ENCODE results near the gene PDZD8. TPM values are rescaled to one million over a fixed set of nuclear protein-coding genes. Genes with fewer than 3 reads are reported as not detected.
"Not testable (repeated sequence)": the region's sequence is repeated elsewhere in the genome, so short reads cannot be mapped to it uniquely, and the experiment has no call there.

Gene PDZD8
- total RNA-seq, 2 experiments from 2014 or later, result 15.5 to 16.2 TPM

GRCh38 chr10:117239721-117240620 lies 135.3 kb downstream of the PDZD8 start:
- Mint-ChIP-seq H3K4me1 (ENCODE audit: low read depth) (peaks cover 3% of the 10 kb centered on the region), H3K4me3 (no peak overlapping the region), H3K27me3 (peaks cover 34% of the 10 kb centered on the region), H3K9me3 (no peaks in the 10 kb centered on the region), H3K36me3 (ENCODE audit: low read depth) (no peaks in the 10 kb centered on the region), H3K27ac (no peak overlapping the region)
- DNase-seq (no peak), ATAC-seq (no peak)
- CTCF ChIA-PET, result interaction anchor here (1.1 to 1.3 kb wide), 2 partner anchors 13 to 23 kb away, joined by 3 to 4 read pairs; no protein-coding TSS in a partner anchor
- intact Hi-C loops (cut with micrococcal nuclease), result no loop called here
- POLR2A ChIA-PET, result no interaction called here
- no peak for TF ChIP-seq CTCF (IDR thresholded peaks at IDR 0.05)

GRCh38 chr10:117239051-117239450 lies 136.2 kb downstream of the PDZD8 start:
- no peaks in the 10 kb centered on the region for H3K9me3 Mint-ChIP-seq
- ChIA-PET CTCF (interaction anchor here (1.3 kb wide), 1 partner anchor 22 kb away, joined by 4 read pairs; no protein-coding TSS in a partner anchor), POLR2A (no interaction called here)
- H3K4me1 Mint-ChIP-seq (ENCODE audit: low read depth), result peaks cover 3% of the 10 kb centered on the region
- intact Hi-C loops (cut with micrococcal nuclease), result no loop called here
- TF ChIP-seq CTCF (IDR thresholded peaks at IDR 0.05), result no peak
- H3K36me3 Mint-ChIP-seq (ENCODE audit: low read depth), result no peaks in the 10 kb centered on the region
- ATAC-seq (no peak), DNase-seq (no peak)
- H3K27ac Mint-ChIP-seq, result no peak overlapping the region
- no peak overlapping the region for H3K4me3 Mint-ChIP-seq
- peaks cover 29% of the 10 kb centered on the region for H3K27me3 Mint-ChIP-seq

GRCh38 chr10:117237401-117237991 lies 137.7 kb downstream of the PDZD8 start:
- intact Hi-C loops (cut with micrococcal nuclease), result no loop called here
- Mint-ChIP-seq H3K27me3 (peaks cover 20% of the 10 kb centered on the region), H3K4me1 (ENCODE audit: low read depth) (peaks cover 3% of the 10 kb centered on the region), H3K27ac (no peak overlapping the region), H3K9me3 (no peaks in the 10 kb centered on the region), H3K36me3 (ENCODE audit: low read depth) (no peaks in the 10 kb centered on the region), H3K4me3 (no peak overlapping the region)
- no peak for ATAC-seq
- POLR2A ChIA-PET, result no interaction called here
- no peak for TF ChIP-seq CTCF (IDR thresholded peaks at IDR 0.05)
- CTCF ChIA-PET, result interaction anchor here (1.0 to 6.9 kb wide), 2 partner anchors 21 kb away, joined by 3 to 25 read pairs; no protein-coding TSS in a partner anchor
- DNase-seq, result no peak

GRCh38 chr10:117230107-117230506 lies 145.1 kb downstream of the PDZD8 start:
- intact Hi-C loops (cut with micrococcal nuclease); H3K36me3 Mint-ChIP-seq (ENCODE audit: low read depth); H3K4me3 Mint-ChIP-seq; H3K27ac Mint-ChIP-seq; H3K4me1 Mint-ChIP-seq (ENCODE audit: low read depth); POLR2A ChIA-PET; ATAC-seq; DNase-seq; H3K9me3 Mint-ChIP-seq: not testable (repeated sequence)
- CTCF ChIA-PET, result interaction anchor here (1.6 kb wide), 1 partner anchor 13 kb away, joined by 11 read pairs; no protein-coding TSS in a partner anchor
- peaks cover 18% of the 10 kb centered on the region for H3K27me3 Mint-ChIP-seq

GRCh38 chr10:117228210-117228609 lies 147.0 kb downstream of the PDZD8 start:
- no peak overlapping the region for H3K27ac Mint-ChIP-seq
- no peak for DNase-seq
- H3K4me3 Mint-ChIP-seq, result no peak overlapping the region
- H3K9me3 Mint-ChIP-seq, result no peaks in the 10 kb centered on the region
- intact Hi-C loops (cut with micrococcal nuclease), result no loop called here
- H3K36me3 Mint-ChIP-seq (ENCODE audit: low read depth), result no peaks in the 10 kb centered on the region
- ChIA-PET POLR2A (no interaction called here), CTCF (interaction anchor here (1.6 kb wide), 1 partner anchor 11 kb away, joined by 11 read pairs; no protein-coding TSS in a partner anchor)
- TF ChIP-seq CTCF (IDR thresholded peaks at IDR 0.05), result no peak
- no peaks in the 10 kb centered on the region for H3K4me1 Mint-ChIP-seq (ENCODE audit: low read depth)
- ATAC-seq, result no peak
- peaks cover 18% of the 10 kb centered on the region for H3K27me3 Mint-ChIP-seq

Other genes with a start within 250 kb of the PDZD8 start
- not detected for gene VAX1, start 237.2 kb downstream of the PDZD8 start, total RNA-seq
- not detected for gene KCNK18, start 178.0 kb downstream of the PDZD8 start, total RNA-seq
- under 1 TPM in 1 of 2 experiments, not detected in 1; 0.14 TPM for gene SLC18A2, start 134.3 kb downstream of the PDZD8 start, total RNA-seq
- gene EMX2, start 167.3 kb upstream of the PDZD8 start, total RNA-seq, result not detected

Measured in activated CD8-positive, alpha-beta T cell treated with anti-CD3 and anti-CD28 coated beads for 36 hours (primary cell).